ENCODE results near the gene ZNF385D. TPM values are rescaled to one million over a fixed set of nuclear protein-coding genes. Genes with fewer than 3 reads are reported as not detected.

Gene ZNF385D
- total RNA-seq, 4 donors from 2014 or later = 0.41 to 5.0 (median 1.6) TPM

DNA sequence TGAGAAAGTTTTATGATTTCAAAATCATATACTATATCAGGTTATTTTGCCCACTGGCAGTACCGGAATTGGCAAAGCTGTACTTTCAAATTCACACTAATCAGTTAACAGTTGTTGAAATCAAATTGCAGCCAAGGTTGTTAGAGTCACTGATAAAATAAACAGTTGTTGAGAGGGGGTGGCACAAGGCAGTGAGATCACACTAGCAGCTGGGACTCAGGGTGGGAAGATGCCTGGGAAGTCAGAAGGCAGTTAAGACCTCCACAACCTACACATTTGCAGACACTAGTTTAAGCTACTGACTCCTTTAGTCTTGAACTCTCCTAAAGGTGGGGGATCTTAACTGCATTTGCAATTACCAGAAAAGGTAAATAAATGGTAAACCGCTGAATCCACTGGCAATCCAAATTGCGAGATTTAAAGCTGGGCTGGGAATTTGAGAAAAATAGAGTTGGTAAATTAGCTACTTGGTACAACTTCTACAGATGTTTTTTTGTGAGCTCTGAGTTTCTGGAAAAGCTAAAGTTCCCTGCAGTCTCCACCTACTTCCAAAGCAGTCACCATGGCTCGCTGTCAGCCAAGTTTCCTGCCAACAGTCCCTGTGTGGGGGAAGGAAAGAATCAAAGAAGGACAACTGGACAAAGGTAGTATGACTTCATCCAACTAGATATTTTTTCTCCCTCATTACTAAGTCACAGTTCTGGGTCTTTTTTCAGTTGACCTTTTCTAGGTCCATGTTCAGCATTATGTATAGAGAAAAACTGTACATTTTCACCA, 105.7 kb downstream of the ZNF385D start:
- no peak overlapping the region for H3K4me3 ChIP-seq

GRCh38 chr3:21644268-21644667, 106.7 kb downstream of the ZNF385D start:
- no peaks in the 10 kb centered on the region for H3K36me3 ChIP-seq
- ATAC-seq = no peak
- in situ Hi-C loops (cut with MboI; ENCODE audit: low sequenced_read_pairs in 4 of 4) = no loop called here
- intact Hi-C loops (cut with DNase I; ENCODE audit: low total_unique reads) = loop anchor here (10.0 kb wide), 1 partner anchor 111 kb away; the partner anchor contains the start of gene ZNF385D
- no peaks in the 10 kb centered on the region for H3K27me3 ChIP-seq
- peaks cover 6 to 25% of the 10 kb centered on the region in 2 donors for H3K4me1 ChIP-seq
- H3K27ac ChIP-seq = peak overlapping the region in 3 of 4 donors; percentile 35 to 62 (median 42)
- TF ChIP-seq POLR2A (IDR thresholded peaks at IDR 0.05) = no peak
- TF ChIP-seq, protein P1, sequence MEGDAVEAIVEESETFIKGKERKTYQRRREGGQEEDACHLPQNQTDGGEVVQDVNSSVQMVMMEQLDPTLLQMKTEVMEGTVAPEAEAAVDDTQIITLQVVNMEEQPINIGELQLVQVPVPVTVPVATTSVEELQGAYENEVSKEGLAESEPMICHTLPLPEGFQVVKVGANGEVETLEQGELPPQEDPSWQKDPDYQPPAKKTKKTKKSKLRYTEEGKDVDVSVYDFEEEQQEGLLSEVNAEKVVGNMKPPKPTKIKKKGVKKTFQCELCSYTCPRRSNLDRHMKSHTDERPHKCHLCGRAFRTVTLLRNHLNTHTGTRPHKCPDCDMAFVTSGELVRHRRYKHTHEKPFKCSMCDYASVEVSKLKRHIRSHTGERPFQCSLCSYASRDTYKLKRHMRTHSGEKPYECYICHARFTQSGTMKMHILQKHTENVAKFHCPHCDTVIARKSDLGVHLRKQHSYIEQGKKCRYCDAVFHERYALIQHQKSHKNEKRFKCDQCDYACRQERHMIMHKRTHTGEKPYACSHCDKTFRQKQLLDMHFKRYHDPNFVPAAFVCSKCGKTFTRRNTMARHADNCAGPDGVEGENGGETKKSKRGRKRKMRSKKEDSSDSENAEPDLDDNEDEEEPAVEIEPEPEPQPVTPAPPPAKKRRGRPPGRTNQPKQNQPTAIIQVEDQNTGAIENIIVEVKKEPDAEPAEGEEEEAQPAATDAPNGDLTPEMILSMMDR (IDR thresholded peaks at IDR 0.05 in 4 of 5, conservative IDR thresholded peaks at IDR 0.05 in 1 of 5) = no peak
- no peak overlapping the region for H3K4me3 ChIP-seq
- no peaks in the 10 kb centered on the region for H3K9me3 ChIP-seq
- DNase-seq = no peak

More for the DNA sequence above, 105.7 kb downstream of the ZNF385D start:
- no peaks in the 10 kb centered on the region for H3K27me3 ChIP-seq
- peak overlapping the region; percentile 21 to 62 (median 38) for H3K27ac ChIP-seq
- H3K36me3 ChIP-seq = no peaks in the 10 kb centered on the region
- H3K4me1 ChIP-seq = peaks cover 6 to 25% of the 10 kb centered on the region in 2 donors
- DNase-seq = peak; percentile 22 to 23
- intact Hi-C loops (cut with DNase I; ENCODE audit: low total_unique reads) (loop anchor here (10.0 kb wide), 1 partner anchor 109 kb away; the partner anchor contains the start of gene ZNF385D), in situ Hi-C loops (cut with MboI; ENCODE audit: low sequenced_read_pairs in 4 of 4) (no loop called here)
- ATAC-seq = peak; percentile 70 to 83
- H3K9me3 ChIP-seq = no peaks in the 10 kb centered on the region
- TF ChIP-seq, protein P1 (IDR thresholded peaks at IDR 0.05 in 4 of 5, conservative IDR thresholded peaks at IDR 0.05 in 1 of 5) = no peak
- TF ChIP-seq POLR2A (IDR thresholded peaks at IDR 0.05) = no peak

- TF ChIP-seq, protein P1 (IDR thresholded peaks at IDR 0.05 in 4 of 5, conservative IDR thresholded peaks at IDR 0.05 in 1 of 5) = no peak
- no peak for TF ChIP-seq POLR2A (IDR thresholded peaks at IDR 0.05)
- H3K27ac ChIP-seq = peak overlapping the region in 1 of 4 donors; percentile 35
- peaks cover 6 to 25% of the 10 kb centered on the region in 2 donors for H3K4me1 ChIP-seq
- DNase-seq = no peak
- in situ Hi-C loops (cut with MboI; ENCODE audit: low sequenced_read_pairs in 4 of 4) (no loop called here), intact Hi-C loops (cut with DNase I; ENCODE audit: low total_unique reads) (loop anchor here (10.0 kb wide), 1 partner anchor 111 kb away; the partner anchor contains the start of gene ZNF385D)
- no peaks in the 10 kb centered on the region for H3K9me3 ChIP-seq
- no peaks in the 10 kb centered on the region for H3K36me3 ChIP-seq
- no peak for ATAC-seq
- H3K27me3 ChIP-seq = no peaks in the 10 kb centered on the region
- no peak overlapping the region for H3K4me3 ChIP-seq
Measured at GRCh38 chr3:21643752-21644151, 107.3 kb downstream of the ZNF385D start.

- Histone ChIP-seq H3K9me3 (no peaks in the 10 kb centered on the region), H3K27ac (no peak overlapping the region), H3K27me3 (no peaks in the 10 kb centered on the region), H3K36me3 (no peaks in the 10 kb centered on the region), H3K4me3 (no peak overlapping the region), H3K4me1 (peaks cover 6 to 25% of the 10 kb centered on the region in 2 donors)
- intact Hi-C loops (cut with DNase I; ENCODE audit: low total_unique reads) = loop anchor here (10.0 kb wide), 1 partner anchor 112 kb away; the partner anchor contains the start of gene ZNF385D
- ATAC-seq = no peak
- no peak for TF ChIP-seq POLR2A (IDR thresholded peaks at IDR 0.05)
- TF ChIP-seq, protein P1 (IDR thresholded peaks at IDR 0.05 in 4 of 5, conservative IDR thresholded peaks at IDR 0.05 in 1 of 5) = no peak
- no peak for DNase-seq
- in situ Hi-C loops (cut with MboI; ENCODE audit: low sequenced_read_pairs in 4 of 4) = no loop called here
Measured at GRCh38 chr3:21642433-21642832, 108.6 kb downstream of the ZNF385D start.

Measured in gastrocnemius medialis (tissue), 4 donors.